Neural cell (in vitro differentiated cells): ENCODE results near the gene PLVAP. TPM values are rescaled to one million over a fixed set of nuclear protein-coding genes. Genes with fewer than 3 reads are reported as not detected.

Experiments used
- H2AFZ ChIP-seq: fragments of 200-600, 300-800 bp; sonication (generic), shearing (Covaris generic); 2 replicates; pipeline ENCODE4 v1.6.0; 2014; ENCODE audit warnings: low read depth, mild to moderate bottlenecking, antibody characterized with exemption, low read length, moderate library complexity
- H3F3A ChIP-seq: fragments of 200-600 bp; shearing (Covaris generic); 2 replicates; pipeline ENCODE4 v1.6.1; 2016; ENCODE audit warnings: mild to moderate bottlenecking, moderate library complexity, mixed read lengths, antibody characterized with exemption, low read length; ENCODE audit not compliant: insufficient read depth, poor library complexity, severe bottlenecking
- H3K27ac ChIP-seq: fragments of 200-600, 300-800 bp; sonication (generic), shearing (Covaris generic); 2 replicates; pipeline ENCODE4 v1.5.1; 2014; ENCODE audit warnings: mild to moderate bottlenecking, low read length, moderate library complexity
- H3K27me3 ChIP-seq: fragments of 300-800, 200-600 bp; sonication (generic), shearing (Covaris generic); 2 replicates; pipeline ENCODE4 v1.6.0; 2014; ENCODE audit warnings: mild to moderate bottlenecking, low read depth, low read length, moderate library complexity; ENCODE audit not compliant: insufficient read depth
- H3K36me3 ChIP-seq: fragments of 300-800, 200-600 bp; sonication (generic), shearing (Covaris generic); 2 replicates; pipeline ENCODE4 v1.5.1; 2014; ENCODE audit warnings: mild to moderate bottlenecking, antibody characterized with exemption, low read length, moderate library complexity; ENCODE audit not compliant: insufficient read depth
- H3K4me2 ChIP-seq: fragments of 300-800, 200-600 bp; sonication (generic), shearing (Covaris generic); 2 replicates; pipeline ENCODE4 v1.6.0; 2014; ENCODE audit warnings: mild to moderate bottlenecking, low read length
- H3K4me3 ChIP-seq: fragments of 300-800, 200-600 bp; sonication (generic), shearing (Covaris generic); 2 replicates; pipeline ENCODE4 v1.5.1; 2014; ENCODE audit warnings: mild to moderate bottlenecking, low read length, moderate library complexity
- H3K79me2 ChIP-seq: fragments of 200-600 bp; shearing (Covaris generic); replicated peaks from 2 replicates; pipeline ENCODE4 v1.6.0; 2014; ENCODE audit warnings: mild to moderate bottlenecking, low read length, moderate library complexity; ENCODE audit not compliant: insufficient read depth
- H3K9ac ChIP-seq: fragments of 300-800, 200-600 bp; sonication (generic), shearing (Covaris generic); 2 replicates; pipeline ENCODE4 v1.6.1; 2016; ENCODE audit warnings: mild to moderate bottlenecking, low read length, mixed read lengths
- H3K9me2 ChIP-seq: fragments of 200-600 bp; shearing (Covaris generic); 2 replicates; pipeline ENCODE4 v1.6.1; 2016; ENCODE audit warnings: mild to moderate bottlenecking, low read length, mixed read lengths; ENCODE audit not compliant: insufficient read depth
- H3K9me3 ChIP-seq: fragments of 200-600, 300-800 bp; sonication (generic), shearing (Covaris generic); 2 replicates; pipeline ENCODE4 v1.6.1; 2016; ENCODE audit warnings: mild to moderate bottlenecking, mixed run types, low read length, moderate library complexity, mixed read lengths
- H4K20me1 ChIP-seq: fragments of 200-600 bp; shearing (Covaris generic); 2 replicates; pipeline ENCODE4 v1.6.1; 2016; ENCODE audit warnings: mild to moderate bottlenecking, mixed run types; ENCODE audit not compliant: insufficient read depth
- CTCF ChIP-seq: fragments of 450-650 bp; IDR thresholded peaks from 2 replicates; pipeline ENCODE4 v1.5.1; 2014; ENCODE audit warnings: antibody characterized with exemption, mild to moderate bottlenecking, moderate library complexity; ENCODE audit not compliant: poor library complexity, severe bottlenecking
- EP300 ChIP-seq: fragments of 450-650 bp; conservative IDR thresholded peaks from 2 replicates; pipeline ENCODE4 v1.6.1; 2014; ENCODE audit warnings: antibody characterized with exemption, mild to moderate bottlenecking, moderate library complexity; ENCODE audit not compliant: poor library complexity, severe bottlenecking
- EZH2 ChIP-seq: fragments of 200-600, 300-800 bp; shearing (Covaris generic), sonication (generic); IDR thresholded peaks from 2 replicates; pipeline ENCODE4 v1.6.1; 2014; ENCODE audit warnings: antibody characterized with exemption, low read length, borderline replicate concordance, mild to moderate bottlenecking; ENCODE audit not compliant: insufficient read depth, poor library complexity, severe bottlenecking
- MXI1 ChIP-seq: fragments of 450-650 bp; conservative IDR thresholded peaks from 2 replicates; pipeline ENCODE4 v1.6.1; 2014; ENCODE audit warnings: antibody characterized with exemption, mild to moderate bottlenecking; ENCODE audit not compliant: poor library complexity, severe bottlenecking
- POLR2AphosphoS5 ChIP-seq: IDR thresholded peaks from 2 replicates; pipeline ENCODE4 v1.6.1; 2012
- RAD21 ChIP-seq: fragments of 450-650 bp; conservative IDR thresholded peaks from 2 replicates; pipeline ENCODE4 v1.6.1; 2014; ENCODE audit warnings: antibody characterized with exemption, mild to moderate bottlenecking, moderate library complexity
- REST ChIP-seq: IDR thresholded peaks from 2 replicates; pipeline ENCODE4 v1.6.1; 2012; ENCODE audit warnings: borderline replicate concordance
- SMC3 ChIP-seq: fragments of 450-650 bp; conservative IDR thresholded peaks from 2 replicates; pipeline ENCODE4 v1.6.1; 2014; ENCODE audit warnings: antibody characterized with exemption, mild to moderate bottlenecking, moderate library complexity; ENCODE audit not compliant: poor library complexity
- TAF1 ChIP-seq: IDR thresholded peaks from 2 replicates; pipeline ENCODE4 v1.6.1; 2012; ENCODE audit warnings: low read depth
- polyA plus RNA-seq: library from polyadenylated mRNA; depleted of rRNA; stranded (reverse); fragments of >200 nt; gene quantifications from 2 replicates; pipeline ENCODE4 v1.2.3, GENCODE V29; 2014

PLVAP gene
- polyA plus RNA-seq, 1 donor from 2014 or later = not detected

- no peaks in the 10 kb centered on the region for H3K27me3 ChIP-seq
- H2AFZ ChIP-seq = no peak overlapping the region
- no peaks in the 10 kb centered on the region for H3K9me3 ChIP-seq
- H4K20me1 ChIP-seq = no peaks in the 10 kb centered on the region
- no peak overlapping the region for H3K4me3 ChIP-seq
- no peak overlapping the region for H3K4me2 ChIP-seq
- no peak overlapping the region for H3K27ac ChIP-seq
- H3K9ac ChIP-seq = no peak overlapping the region
- H3F3A ChIP-seq = no peaks in the 10 kb centered on the region
- no peaks in the 10 kb centered on the region for H3K79me2 ChIP-seq
- no peaks in the 10 kb centered on the region for H3K36me3 ChIP-seq
- no peak for TF ChIP-seq TAF1
- TF ChIP-seq SMC3 = no peak
- no peak for TF ChIP-seq REST
- TF ChIP-seq CTCF = no peak
- TF ChIP-seq MXI1 = no peak
- no peak for TF ChIP-seq EP300
- no peak for TF ChIP-seq RAD21
- TF ChIP-seq EZH2 = no peak
- no peaks in the 10 kb centered on the region for H3K9me2 ChIP-seq
Measured at GRCh38 chr19:17401628-17402027, 24.5 kb upstream of the PLVAP start.

GRCh38 chr19:17398902-17399527 lies 21.9 kb upstream of the PLVAP start:
- Histone ChIP-seq H2AFZ (no peak overlapping the region), H3K9me2 (no peaks in the 10 kb centered on the region), H3K36me3 (no peaks in the 10 kb centered on the region), H3F3A (no peaks in the 10 kb centered on the region), H3K79me2 (no peaks in the 10 kb centered on the region), H3K4me3 (no peak overlapping the region), H3K27me3 (no peaks in the 10 kb centered on the region), H3K9me3 (no peaks in the 10 kb centered on the region), H3K27ac (no peak overlapping the region), H4K20me1 (no peaks in the 10 kb centered on the region), H3K4me2 (no peak overlapping the region), H3K9ac (no peak overlapping the region)
- TF ChIP-seq CTCF = no peak
- TF ChIP-seq MXI1 = no peak
- TF ChIP-seq SMC3 = no peak
- no peak for TF ChIP-seq EZH2
- TF ChIP-seq POLR2AphosphoS5 = no peak
- TF ChIP-seq TAF1 = no peak
- TF ChIP-seq REST = no peak
- TF ChIP-seq EP300 = no peak
- no peak for TF ChIP-seq RAD21
